Measurements from ENCODE around the gene TRRAP. TPM values are rescaled to one million over a fixed set of nuclear protein-coding genes. Genes with fewer than 3 reads are reported as not detected.

Gene TRRAP
- total and polyA plus RNA-seq, 2 of the 4 experiments (the other 2 are of a cell fraction), result 12.5 to 18.1 TPM

GRCh38 chr7:98934267-98934666, 55.9 kb downstream of the TRRAP start:
- no peak overlapping the region for H2BK20ac ChIP-seq (ENCODE audit: low read depth, low read length)
- no peak overlapping the region for H3K4me2 ChIP-seq (ENCODE audit: low read depth, low read length)
- no peaks in the 10 kb centered on the region; the same call in 1 of the 2 replicates for H4K20me1 ChIP-seq (ENCODE audit: insufficient read depth, low read length)
- H3K9ac ChIP-seq (ENCODE audit: low read depth, low read length), result no peak overlapping the region
- no peaks in the 10 kb centered on the region for H3K27me3 ChIP-seq (ENCODE audit: control insufficient read depth, insufficient read depth, low read length)
- H2BK5ac ChIP-seq (ENCODE audit: low read depth, low read length, poor library complexity, severe bottlenecking), result no peak overlapping the region
- ATAC-seq (ENCODE audit: low read depth), result no peak
- H3K79me1 ChIP-seq (ENCODE audit: low read depth in 1 of 2, low read length in 2 of 2), result peaks cover 6 to 8% of the 10 kb centered on the region in 2 experiments; a peak in 3 of 4 replicates
- H3K4ac ChIP-seq (ENCODE audit: low read depth, low read length), result no peak overlapping the region
- no peak overlapping the region for H2AFZ ChIP-seq (replicated peaks; ENCODE audit: low read length, poor library complexity)
- H4K5ac ChIP-seq (ENCODE audit: low read depth, low read length), result no peak overlapping the region
- H2AK9ac ChIP-seq (replicated peaks; ENCODE audit: low read depth, low read length, poor library complexity), result peak overlapping the region; percentile 15
- no CpG with 5 or more reads among the region's 3 CpGs for WGBS, 2 experiments (ENCODE audit: extremely low coverage in 2 of 2, insufficient read length in 1 of 2)
- dilution Hi-C loops (cut with HindIII; ENCODE audit: low sequenced_read_pairs, unreplicated experiment), result no loop called here
- intact Hi-C loops (cut with micrococcal nuclease), result no loop called here
- H3K9me3 ChIP-seq (ENCODE audit: control insufficient read depth, insufficient read depth, low read length), result no peaks in the 10 kb centered on the region
- H3K14ac ChIP-seq (replicated peaks; ENCODE audit: low read depth, low read length), result no peak overlapping the region
- H3K36me3 ChIP-seq (ENCODE audit: control insufficient read depth, insufficient read depth, low read length), result peaks cover 61% of the 10 kb centered on the region
- H2BK15ac ChIP-seq (ENCODE audit: low read depth, low read length), result no peak overlapping the region
- no peak overlapping the region for H3K27ac ChIP-seq (ENCODE audit: insufficient read depth, low read length)
- no peak overlapping the region for H2AK5ac ChIP-seq (ENCODE audit: low read depth, low read length)
- no peak overlapping the region for H3K56ac ChIP-seq (ENCODE audit: extremely low read depth, insufficient read depth, low read length)
- in situ Hi-C loops (cut with MboI; ENCODE audit: low sequenced_read_pairs), result loop anchor here (5.0 kb wide), 1 partner anchor 43 kb away; no protein-coding TSS in a partner anchor
- DNase-seq, result no peak
- no peaks in the 10 kb centered on the region; the same call in 1 of the 2 replicates for H3K4me1 ChIP-seq (ENCODE audit: control insufficient read depth, insufficient read depth, low read length)
- no peak overlapping the region for H3K4me3 ChIP-seq (ENCODE audit: insufficient read depth, low read depth, low read length)
- no peak overlapping the region for H4K91ac ChIP-seq (ENCODE audit: insufficient read depth, low read depth, low read length)
- TF ChIP-seq CEBPB (IDR thresholded peaks at IDR 0.05; ENCODE audit: low read depth, low read length) (no peak), ELK1 (IDR thresholded peaks at IDR 0.05; ENCODE audit: borderline replicate concordance, low read depth, low read length) (no peak), BHLHE40 (IDR thresholded peaks at IDR 0.05; ENCODE audit: low read depth, low read length) (no peak)
- no peak overlapping the region for H2BK120ac ChIP-seq (ENCODE audit: low read depth, low read length)
- POLR2A ChIA-PET (ENCODE audit: unreplicated experiment), result no interaction called here
- CTCF ChIA-PET, result interaction anchor here (1.1 kb wide), 1 partner anchor 23 kb away, joined by 5 read pairs; no protein-coding TSS in a partner anchor
- H3K9me1 ChIP-seq (ENCODE audit: insufficient read depth, low read length), result no peaks in the 10 kb centered on the region
- no peak overlapping the region for H3K23ac ChIP-seq (ENCODE audit: low read depth, low read length)
- no peak overlapping the region for H4K8ac ChIP-seq (ENCODE audit: low read depth in 2 of 2, low read length in 2 of 2)
- no peak overlapping the region for H3K18ac ChIP-seq (ENCODE audit: low read depth, low read length)
- BruUV-seq (replicated peaks), result no TSS peak
